A549 (cell line): Measurements from ENCODE around the gene CNTN4. TPM values are rescaled to one million over a fixed set of nuclear protein-coding genes. Genes with fewer than 3 reads are reported as not detected.

ENCODE experiments used
- ATAC-seq, 2 experiments: fragments of 200-7000 bp in 1 of 2; fragments of >200 bp in 1 of 2; cut with Nextera tagmentation in 1 of 2; cut with Tn5 transposase in 1 of 2; 3 replicates each; pipeline versions ENCODE4 v1.8.0 to v1.9.1; 2018 to 2020; ENCODE audit warnings: mild to moderate bottlenecking in 1 of 2, moderate library complexity in 1 of 2
- CTCF ChIA-PET: fragments of 300-600 bp; sonication (Branson Sonifier 250); formaldehyde crosslinking; extraction: SDS; loops from one replicate; lab custom pipeline; 2021; ENCODE audit warnings: antibody characterized with exemption, inconsistent platforms; lab: Yijun Ruan, JAX
- POLR2A ChIA-PET: fragments of 350-600 bp; formaldehyde crosslinking; extraction: SDS; loops from one replicate; lab custom pipeline; 2021; ENCODE audit warnings: antibody characterized with exemption, inconsistent platforms; lab: Yijun Ruan, JAX
- DNase-seq, 2 experiments: peaks; one replicate each; pipeline versions ENCODE4 v3.0.0 to v3.0.0-alpha.2; 2011 to 2016; ENCODE audit warnings: low read depth in 1 of 2, low spot score in 1 of 2
- FAIRE-seq: peaks from 2 replicates; lab custom pipeline; 2011; peaks lifted over from hg19 to GRCh38; lab: Jason Lieb, UNC
- H3K27ac ChIP-seq, 2 experiments: fragments of >200 bp; sonication (Bioruptor Twin); formaldehyde crosslinking; 3 replicates each; pipeline ENCODE4 v1.5.1; 2016 to 2017
- H3K4me1 ChIP-seq: fragments of >200 bp; sonication (Bioruptor Twin); formaldehyde crosslinking; 3 replicates; pipeline ENCODE4 v1.6.1; 2016
- H3K4me2 ChIP-seq: fragments of >200 bp; sonication (Bioruptor Twin); formaldehyde crosslinking; 3 replicates; pipeline ENCODE4 v1.6.1; 2016
- H3K4me3 ChIP-seq: fragments of >200 bp; sonication (Bioruptor Twin); formaldehyde crosslinking; 3 replicates; pipeline ENCODE4 v1.5.1; 2016
- H3K9me3 ChIP-seq: fragments of >200 bp; sonication (Bioruptor Twin); formaldehyde crosslinking; 3 replicates; pipeline ENCODE4 v1.6.1; 2016
- CEBPB ChIP-seq, 2 experiments: fragments of >200 bp in 1 of 2; sonication (Bioruptor Twin) in 1 of 2; formaldehyde crosslinking in 1 of 2; IDR thresholded peaks; 2 replicates each; pipeline ENCODE4 v1.6.1; 2012 to 2016
- CHD2 ChIP-seq: fragments of 150-350 bp; IDR thresholded peaks from 2 replicates; pipeline ENCODE4 v1.6.1; 2014; ENCODE audit warnings: low read length; ENCODE audit not compliant: partially characterized antibody
- EHF ChIP-seq: fragments of 250-450 bp; sonication (Bioruptor Pico); IDR thresholded peaks from 2 replicates; pipeline ENCODE4 v1.5.0; 2020; ENCODE audit warnings: mild to moderate bottlenecking
- EHMT2 ChIP-seq: fragments of 200-600 bp; sonication (generic); IDR thresholded peaks from 2 replicates; pipeline ENCODE4 v1.6.1; 2016; ENCODE audit warnings: antibody characterized with exemption, low read depth, mild to moderate bottlenecking, moderate library complexity
- ELK1 ChIP-seq: fragments of 150-350 bp; IDR thresholded peaks from 2 replicates; pipeline ENCODE4 v1.6.1; 2014; ENCODE audit warnings: low read depth, mild to moderate bottlenecking, low read length
- ESRRA ChIP-seq: fragments of 150-350 bp; IDR thresholded peaks from 2 replicates; pipeline ENCODE4 v1.6.1; 2014; ENCODE audit warnings: mild to moderate bottlenecking, low read length, borderline replicate concordance
- FOSL2 ChIP-seq, 2 experiments: fragments of 450-650 bp in 1 of 2; fragments of >200 bp in 1 of 2; sonication (Bioruptor Twin) in 1 of 2; formaldehyde crosslinking; IDR thresholded peaks; 2 replicates each; pipeline versions ENCODE4 v1.5.0 to v1.6.1; 2016 to 2020; ENCODE audit warnings: mild to moderate bottlenecking in 1 of 2, moderate library complexity in 1 of 2
- FOXS1 ChIP-seq: fragments of 250-450 bp; sonication (Bioruptor Pico); IDR thresholded peaks from 2 replicates; pipeline ENCODE4 v1.5.0; 2020; ENCODE audit warnings: mild to moderate bottlenecking, moderate library complexity
- GATA3 ChIP-seq: IDR thresholded peaks from 2 replicates; pipeline ENCODE4 v1.6.1; 2012; ENCODE audit warnings: borderline replicate concordance
- HOXB13 ChIP-seq: fragments of 250-450 bp; sonication (Bioruptor Pico); IDR thresholded peaks from 2 replicates; pipeline ENCODE4 v1.5.0; 2020; ENCODE audit warnings: low read depth, mild to moderate bottlenecking, moderate library complexity
- JUN ChIP-seq, 2 experiments: fragments of >200 bp; sonication (Bioruptor Twin); formaldehyde crosslinking; IDR thresholded peaks; 2 replicates in 1 of 2; 3 replicates in 1 of 2; pipeline ENCODE4 v1.6.1; 2016 to 2017
- KDM1A ChIP-seq: fragments of 200-600 bp; sonication (generic); IDR thresholded peaks from 2 replicates; pipeline ENCODE4 v1.6.1; 2016; ENCODE audit warnings: low read depth, mild to moderate bottlenecking
- MAFK ChIP-seq: fragments of 450-650 bp; IDR thresholded peaks from 2 replicates; pipeline ENCODE4 v1.6.1; 2014; ENCODE audit not compliant: partially characterized antibody
- MAX ChIP-seq: IDR thresholded peaks from 2 replicates; pipeline ENCODE4 v1.6.1; 2012
- NFE2L2 ChIP-seq: fragments of 150-350 bp; conservative IDR thresholded peaks from 2 replicates; pipeline ENCODE4 v1.6.1; 2014; ENCODE audit warnings: low read length
- NPAS2 ChIP-seq: fragments of 250-450 bp; sonication (Bioruptor Pico); IDR thresholded peaks from 2 replicates; pipeline ENCODE4 v1.8.0; 2022; ENCODE audit warnings: mild to moderate bottlenecking, moderate library complexity, borderline replicate concordance
- NR3C1 ChIP-seq: fragments of >200 bp; sonication (Bioruptor Twin); formaldehyde crosslinking; IDR thresholded peaks from 3 replicates; pipeline ENCODE4 v1.6.1; 2017
- POLR2A ChIP-seq: IDR thresholded peaks from 2 replicates; pipeline ENCODE4 v1.6.1; 2012; ENCODE audit warnings: mild to moderate bottlenecking, low read length
- POLR2AphosphoS2 ChIP-seq: conservative IDR thresholded peaks from 2 replicates; pipeline ENCODE4 v1.6.1; 2012; ENCODE audit warnings: low read length, improper control_type of control experiment, inconsistent platforms
- RCOR1 ChIP-seq: fragments of 150-350 bp; IDR thresholded peaks from 2 replicates; pipeline ENCODE4 v1.6.1; 2014; ENCODE audit warnings: antibody characterized with exemption, low read length, low read depth
- RNF2 ChIP-seq: fragments of 200-600 bp; sonication (generic); IDR thresholded peaks from 2 replicates; pipeline ENCODE4 v1.6.1; 2016; ENCODE audit warnings: low read depth, mild to moderate bottlenecking, antibody characterized with exemption, moderate library complexity, borderline replicate concordance
- SREBF2 ChIP-seq: fragments of 450-650 bp; IDR thresholded peaks from 2 replicates; pipeline ENCODE4 v1.6.1; 2014; ENCODE audit warnings: mild to moderate bottlenecking, moderate library complexity
- TFCP2L1 ChIP-seq: fragments of 250-450 bp; sonication (Bioruptor Pico); IDR thresholded peaks from 2 replicates; pipeline ENCODE4 v1.5.0; 2021; ENCODE audit warnings: mild to moderate bottlenecking
- ZFP36 ChIP-seq: fragments of 450-650 bp; IDR thresholded peaks from 2 replicates; pipeline ENCODE4 v1.6.1; 2014; ENCODE audit warnings: borderline replicate concordance; ENCODE audit not compliant: partially characterized antibody
- WGBS: methylation state at CpG from one replicate; pipeline ENCODE4 v1.1.6; 2017; ENCODE audit errors: missing lambda C conversion rate; 5-methylcytosine and 5-hydroxymethylcytosine counted together
- polyA plus RNA-seq, 4 experiments: library from polyadenylated mRNA; depleted of rRNA in 3 of 4; stranded (reverse); fragments of >200 nt; fragmentation: RNase III in 1 of 4; extraction: RNeasy Plus Mini Kit Qiagen cat#74134 plus additional on column Dnase treatment in 1 of 4; gene quantifications; 2 replicates in 3 of 4; 3 replicates in 1 of 4; pipeline ENCODE4 v1.2.3, GENCODE V29; 2011 to 2017
- TF ChIP-seq, protein P1 (sequence below): fragments of 200-600 bp; sonication (generic); IDR thresholded peaks from 2 replicates; pipeline ENCODE4 v1.6.1; 2016; ENCODE audit warnings: antibody characterized with exemption, mild to moderate bottlenecking, moderate library complexity
- TF ChIP-seq, protein P2 (sequence below): fragments of >200 bp; sonication (Bioruptor Twin); formaldehyde crosslinking; IDR thresholded peaks from 3 replicates; pipeline ENCODE4 v1.5.1; 2016

Gene CNTN4
- polyA plus RNA-seq, 2 of the 4 experiments (the other 2 are of a cell fraction), result 0.03 TPM; not detected in 1

DNA sequence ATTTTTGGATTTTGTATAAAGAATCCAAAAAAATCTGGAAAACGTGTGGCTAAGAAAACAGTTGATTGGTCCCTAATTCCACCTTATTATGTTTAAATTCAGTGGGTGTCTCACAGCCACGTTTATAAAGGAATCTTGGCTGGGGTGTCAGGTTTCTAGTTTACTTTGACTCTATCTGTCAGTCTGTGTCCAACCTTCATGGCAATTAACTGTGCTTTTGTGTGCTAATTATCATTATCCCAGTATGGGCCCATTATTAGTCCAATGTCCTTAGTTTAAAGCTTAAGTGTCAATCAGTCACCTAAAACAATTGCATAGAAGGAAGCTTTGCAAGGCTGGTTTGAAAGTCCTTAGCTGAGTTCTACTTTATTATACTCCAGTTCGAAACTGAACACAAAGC lies 3.7 kb upstream of the CNTN4 start:
- DNase-seq, result no peak
- no peak overlapping the region for H3K4me3 ChIP-seq
- H3K4me2 ChIP-seq, result no peak overlapping the region
- H3K4me1 ChIP-seq, result no peaks in the 10 kb centered on the region
- FAIRE-seq, result no peak
- ChIA-PET CTCF (no interaction called here), POLR2A (no interaction called here)
- H3K27ac ChIP-seq, result no peak overlapping the region
- no peaks in the 10 kb centered on the region for H3K9me3 ChIP-seq
- WGBS, result 2% methylated on average over 3 of the region's 3 CpGs
- no peak for TF ChIP-seq ELK1
- no peak for TF ChIP-seq EHMT2
- TF ChIP-seq NFE2L2, result no peak
- no peak for TF ChIP-seq FOXS1 (CRISPR knock-in tag)
- no peak for TF ChIP-seq CEBPB (IDR thresholded peaks at IDR 0.05)
- TF ChIP-seq JUN (IDR thresholded peaks at IDR 0.05), result no peak
- no peak for TF ChIP-seq ESRRA
- TF ChIP-seq TFCP2L1 (CRISPR knock-in tag), result no peak
- TF ChIP-seq, protein P1, sequence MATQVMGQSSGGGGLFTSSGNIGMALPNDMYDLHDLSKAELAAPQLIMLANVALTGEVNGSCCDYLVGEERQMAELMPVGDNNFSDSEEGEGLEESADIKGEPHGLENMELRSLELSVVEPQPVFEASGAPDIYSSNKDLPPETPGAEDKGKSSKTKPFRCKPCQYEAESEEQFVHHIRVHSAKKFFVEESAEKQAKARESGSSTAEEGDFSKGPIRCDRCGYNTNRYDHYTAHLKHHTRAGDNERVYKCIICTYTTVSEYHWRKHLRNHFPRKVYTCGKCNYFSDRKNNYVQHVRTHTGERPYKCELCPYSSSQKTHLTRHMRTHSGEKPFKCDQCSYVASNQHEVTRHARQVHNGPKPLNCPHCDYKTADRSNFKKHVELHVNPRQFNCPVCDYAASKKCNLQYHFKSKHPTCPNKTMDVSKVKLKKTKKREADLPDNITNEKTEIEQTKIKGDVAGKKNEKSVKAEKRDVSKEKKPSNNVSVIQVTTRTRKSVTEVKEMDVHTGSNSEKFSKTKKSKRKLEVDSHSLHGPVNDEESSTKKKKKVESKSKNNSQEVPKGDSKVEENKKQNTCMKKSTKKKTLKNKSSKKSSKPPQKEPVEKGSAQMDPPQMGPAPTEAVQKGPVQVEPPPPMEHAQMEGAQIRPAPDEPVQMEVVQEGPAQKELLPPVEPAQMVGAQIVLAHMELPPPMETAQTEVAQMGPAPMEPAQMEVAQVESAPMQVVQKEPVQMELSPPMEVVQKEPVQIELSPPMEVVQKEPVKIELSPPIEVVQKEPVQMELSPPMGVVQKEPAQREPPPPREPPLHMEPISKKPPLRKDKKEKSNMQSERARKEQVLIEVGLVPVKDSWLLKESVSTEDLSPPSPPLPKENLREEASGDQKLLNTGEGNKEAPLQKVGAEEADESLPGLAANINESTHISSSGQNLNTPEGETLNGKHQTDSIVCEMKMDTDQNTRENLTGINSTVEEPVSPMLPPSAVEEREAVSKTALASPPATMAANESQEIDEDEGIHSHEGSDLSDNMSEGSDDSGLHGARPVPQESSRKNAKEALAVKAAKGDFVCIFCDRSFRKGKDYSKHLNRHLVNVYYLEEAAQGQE, result no peak
- TF ChIP-seq HOXB13 (CRISPR knock-in tag), result no peak
- no peak for TF ChIP-seq RCOR1
- no peak for TF ChIP-seq NR3C1
- TF ChIP-seq POLR2AphosphoS2, result no peak
- no peak for TF ChIP-seq POLR2A
- no peak for ATAC-seq

DNA sequence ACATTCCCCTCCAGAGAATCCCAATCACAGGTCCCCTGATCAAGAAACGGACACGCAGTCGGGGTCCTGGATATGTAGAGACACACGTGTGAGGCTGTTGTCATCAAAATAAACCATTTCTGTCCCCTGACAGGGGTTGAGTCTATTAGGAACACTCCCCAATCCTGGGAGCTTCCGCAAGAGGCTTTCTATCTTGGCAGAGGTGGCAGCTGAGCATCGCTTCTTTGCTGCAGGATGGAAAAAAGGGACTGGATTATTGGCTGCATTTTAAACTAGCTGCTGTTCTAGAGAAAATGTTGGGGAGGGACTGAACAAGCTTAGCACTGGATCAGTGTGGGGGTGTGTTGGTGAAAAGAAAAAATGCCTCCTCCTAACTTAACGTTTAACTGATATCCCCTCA lies 2.5 kb upstream of the CNTN4 start:
- TF ChIP-seq NR3C1 (no peak), NFE2L2 (no peak), EHF (CRISPR knock-in tag) (no peak), MAX (no peak), SREBF2 (no peak), FOSL2 (IDR thresholded peaks at IDR 0.05) (no peak), FOSL2 (CRISPR knock-in tag; IDR thresholded peaks at IDR 0.05) (no peak), GATA3 (no peak), RNF2 (no peak), CHD2 (no peak), MAFK (no peak), ZFP36 (no peak), KDM1A (no peak), POLR2AphosphoS2 (no peak), NPAS2 (no peak)
- TF ChIP-seq, protein P2, sequence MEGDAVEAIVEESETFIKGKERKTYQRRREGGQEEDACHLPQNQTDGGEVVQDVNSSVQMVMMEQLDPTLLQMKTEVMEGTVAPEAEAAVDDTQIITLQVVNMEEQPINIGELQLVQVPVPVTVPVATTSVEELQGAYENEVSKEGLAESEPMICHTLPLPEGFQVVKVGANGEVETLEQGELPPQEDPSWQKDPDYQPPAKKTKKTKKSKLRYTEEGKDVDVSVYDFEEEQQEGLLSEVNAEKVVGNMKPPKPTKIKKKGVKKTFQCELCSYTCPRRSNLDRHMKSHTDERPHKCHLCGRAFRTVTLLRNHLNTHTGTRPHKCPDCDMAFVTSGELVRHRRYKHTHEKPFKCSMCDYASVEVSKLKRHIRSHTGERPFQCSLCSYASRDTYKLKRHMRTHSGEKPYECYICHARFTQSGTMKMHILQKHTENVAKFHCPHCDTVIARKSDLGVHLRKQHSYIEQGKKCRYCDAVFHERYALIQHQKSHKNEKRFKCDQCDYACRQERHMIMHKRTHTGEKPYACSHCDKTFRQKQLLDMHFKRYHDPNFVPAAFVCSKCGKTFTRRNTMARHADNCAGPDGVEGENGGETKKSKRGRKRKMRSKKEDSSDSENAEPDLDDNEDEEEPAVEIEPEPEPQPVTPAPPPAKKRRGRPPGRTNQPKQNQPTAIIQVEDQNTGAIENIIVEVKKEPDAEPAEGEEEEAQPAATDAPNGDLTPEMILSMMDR, result no peak
- TF ChIP-seq, protein P1, result no peak
- ChIA-PET CTCF (no interaction called here), POLR2A (no interaction called here)
- H3K27ac ChIP-seq, result no peak overlapping the region
- FAIRE-seq (no peak), ATAC-seq (no peak), DNase-seq (no peak)
- H3K4me2 ChIP-seq, result no peak overlapping the region
- H3K4me1 ChIP-seq, result no peaks in the 10 kb centered on the region
- no peak overlapping the region for H3K4me3 ChIP-seq
- H3K9me3 ChIP-seq, result no peaks in the 10 kb centered on the region
- WGBS, result 5% methylated on average over 7 of the region's 7 CpGs
